Thyroid gland (tissue), 4 donors: Measurements from ENCODE around the gene PTPRZ1. TPM values are rescaled to one million over a fixed set of nuclear protein-coding genes. Genes with fewer than 3 reads are reported as not detected.

Experiments
- DNase-seq, 2 donors: peaks; one replicate each; pipeline ENCODE4 v3.0.0-alpha.2; 2019
- H3K27ac ChIP-seq, 3 donors: fragments of 200-600 bp; sonication (generic); 1 replicate in 2 of 3; 2 replicates in 1 of 3; pipeline ENCODE4 v1.5.1; 2016 to 2019; ENCODE audit warnings: mild to moderate bottlenecking in 1 of 3, moderate library complexity in 1 of 3
- H3K27me3 ChIP-seq: fragments of 200-600 bp; sonication (generic); one replicate; pipeline ENCODE4 v1.5.1; 2019
- H3K36me3 ChIP-seq, 2 donors: fragments of 200-600 bp; sonication (generic); one replicate each; pipeline ENCODE4 v1.5.1; 2016 to 2019
- H3K4me1 ChIP-seq, 2 donors: fragments of 200-600 bp; sonication (generic); one replicate each; pipeline ENCODE4 v1.5.1; 2017 to 2019
- H3K4me3 ChIP-seq, 3 donors: fragments of 200-600 bp; sonication (generic); replicated peaks in 1 of 3; 1 replicate in 2 of 3; 2 replicates in 1 of 3; pipeline ENCODE4 v1.5.1; 2016; ENCODE audit warnings: mild to moderate bottlenecking in 1 of 3
- H3K9me3 ChIP-seq: fragments of 200-600 bp; sonication (generic); one replicate; pipeline ENCODE4 v1.5.1; 2017
- POLR2A ChIP-seq, 2 donors: fragments of 450-650 bp; IDR thresholded peaks; one replicate each; pipeline ENCODE4 v1.6.1; 2017; ENCODE audit warnings: antibody characterized with exemption in 2 of 2, mild to moderate bottlenecking in 2 of 2, moderate library complexity in 1 of 2
- WGBS, 2 donors: methylation state at CpG; one replicate each; pipeline ENCODE4 v1.1.5; 2017; 5-methylcytosine and 5-hydroxymethylcytosine counted together
- intact Hi-C: fragments of 100-400 bp; cut with DNase I; formaldehyde crosslinking; loops from one replicate; pipeline ENCODE4 v1.15.1; 2023
- total RNA-seq, 4 donors: library from RNA; depleted of rRNA; stranded (reverse); fragments of >200 nt; gene quantifications; one replicate each; pipeline ENCODE4 v1.2.3, GENCODE V29; 2016
- TF ChIP-seq, protein P1 (sequence below), 6 experiments: fragments of 200-600 bp in 3 of 6; fragments of 450-650 bp in 3 of 6; sonication (generic) in 3 of 6; IDR thresholded peaks; one replicate each; pipeline ENCODE4 v1.5.1; 2016 to 2019; ENCODE audit warnings: antibody characterized with exemption in 6 of 6, mild to moderate bottlenecking in 2 of 6, inconsistent platforms in 1 of 6, moderate library complexity in 1 of 6

Gene PTPRZ1
- total RNA-seq, 4 donors from 2014 or later, result 0.10 to 0.67 (median 0.11) TPM; not detected in 1

DNA sequence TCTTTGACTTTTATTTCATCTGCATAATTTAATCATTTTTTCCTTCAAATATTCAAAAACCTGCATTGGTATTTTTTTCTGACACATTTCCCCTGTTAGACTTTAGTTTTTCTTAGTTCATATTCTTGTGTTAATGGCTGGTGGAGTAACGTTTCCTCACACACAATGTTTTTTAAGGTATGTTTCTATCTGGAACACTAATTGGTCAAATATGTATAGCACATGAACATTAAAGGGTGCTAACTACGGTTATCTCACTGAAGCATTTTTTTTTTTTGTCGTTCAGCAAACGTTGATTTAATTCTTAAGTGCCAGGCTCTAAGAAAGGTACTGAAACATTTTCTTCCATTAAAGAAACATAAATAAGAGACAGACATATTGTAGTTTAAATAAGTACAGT is 87.7 kb downstream of the PTPRZ1 start:
- no peaks in the 10 kb centered on the region for H3K36me3 ChIP-seq
- WGBS, 2 donors, result 64 to 66% methylated on average over 4 of the region's 4 CpGs
- H3K27me3 ChIP-seq, result no peaks in the 10 kb centered on the region
- H3K9me3 ChIP-seq, result no peaks in the 10 kb centered on the region
- intact Hi-C loops, result no loop called here
- DNase-seq, result no peak
- no peak overlapping the region for H3K27ac ChIP-seq
- no peaks in the 10 kb centered on the region for H3K4me1 ChIP-seq
- no peak overlapping the region for H3K4me3 ChIP-seq
- TF ChIP-seq, protein P1, sequence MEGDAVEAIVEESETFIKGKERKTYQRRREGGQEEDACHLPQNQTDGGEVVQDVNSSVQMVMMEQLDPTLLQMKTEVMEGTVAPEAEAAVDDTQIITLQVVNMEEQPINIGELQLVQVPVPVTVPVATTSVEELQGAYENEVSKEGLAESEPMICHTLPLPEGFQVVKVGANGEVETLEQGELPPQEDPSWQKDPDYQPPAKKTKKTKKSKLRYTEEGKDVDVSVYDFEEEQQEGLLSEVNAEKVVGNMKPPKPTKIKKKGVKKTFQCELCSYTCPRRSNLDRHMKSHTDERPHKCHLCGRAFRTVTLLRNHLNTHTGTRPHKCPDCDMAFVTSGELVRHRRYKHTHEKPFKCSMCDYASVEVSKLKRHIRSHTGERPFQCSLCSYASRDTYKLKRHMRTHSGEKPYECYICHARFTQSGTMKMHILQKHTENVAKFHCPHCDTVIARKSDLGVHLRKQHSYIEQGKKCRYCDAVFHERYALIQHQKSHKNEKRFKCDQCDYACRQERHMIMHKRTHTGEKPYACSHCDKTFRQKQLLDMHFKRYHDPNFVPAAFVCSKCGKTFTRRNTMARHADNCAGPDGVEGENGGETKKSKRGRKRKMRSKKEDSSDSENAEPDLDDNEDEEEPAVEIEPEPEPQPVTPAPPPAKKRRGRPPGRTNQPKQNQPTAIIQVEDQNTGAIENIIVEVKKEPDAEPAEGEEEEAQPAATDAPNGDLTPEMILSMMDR (IDR thresholded peaks at IDR 0.05), result no peak
- TF ChIP-seq POLR2A (IDR thresholded peaks at IDR 0.05), result no peak

DNA sequence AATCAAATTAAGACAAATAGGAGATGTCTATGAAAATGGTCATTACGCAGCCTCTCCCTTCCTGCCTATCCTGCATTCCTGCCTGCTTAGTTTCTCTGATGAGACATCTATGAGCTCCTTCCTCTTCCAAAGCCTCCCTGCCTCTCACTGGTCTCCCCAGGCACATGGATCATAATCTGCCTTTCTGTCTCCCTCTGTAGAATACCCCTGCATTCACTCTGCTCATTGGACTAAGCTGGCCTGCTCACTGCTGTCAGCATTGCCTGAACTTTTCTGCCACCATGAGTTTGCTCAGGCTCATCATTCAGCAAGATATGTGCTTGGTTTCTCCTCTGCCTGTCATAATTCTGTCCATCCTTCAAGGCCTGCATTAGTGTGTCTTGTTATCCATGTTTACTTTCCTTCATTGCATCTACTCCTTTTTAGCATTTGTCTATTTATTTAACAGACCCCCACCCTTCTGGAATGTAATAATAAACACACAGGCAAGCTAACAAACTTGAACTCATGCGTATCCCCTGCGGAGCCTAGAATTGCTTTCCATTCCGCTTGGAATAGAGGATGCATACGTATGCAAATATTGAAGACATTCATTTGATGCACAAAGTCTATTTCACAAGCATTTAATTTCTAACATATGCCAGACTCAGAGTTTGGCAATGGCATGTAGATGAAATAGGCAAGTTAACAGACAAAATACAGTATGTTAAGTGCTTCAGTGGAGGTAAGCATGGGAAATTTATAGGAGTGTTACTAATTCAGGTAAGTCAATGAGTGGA is 88.3 kb downstream of the PTPRZ1 start:
- no peak for DNase-seq
- Histone ChIP-seq H3K9me3 (no peaks in the 10 kb centered on the region), H3K4me3 (no peak overlapping the region), H3K27me3 (no peaks in the 10 kb centered on the region), H3K36me3 (no peaks in the 10 kb centered on the region), H3K4me1 (no peaks in the 10 kb centered on the region), H3K27ac (no peak overlapping the region)
- 76% methylated on average over 5 of the region's 5 CpGs for WGBS, 2 donors
- intact Hi-C loops, result no loop called here
- TF ChIP-seq, protein P1 (IDR thresholded peaks at IDR 0.05), result no peak
- no peak for TF ChIP-seq POLR2A (IDR thresholded peaks at IDR 0.05)

DNA sequence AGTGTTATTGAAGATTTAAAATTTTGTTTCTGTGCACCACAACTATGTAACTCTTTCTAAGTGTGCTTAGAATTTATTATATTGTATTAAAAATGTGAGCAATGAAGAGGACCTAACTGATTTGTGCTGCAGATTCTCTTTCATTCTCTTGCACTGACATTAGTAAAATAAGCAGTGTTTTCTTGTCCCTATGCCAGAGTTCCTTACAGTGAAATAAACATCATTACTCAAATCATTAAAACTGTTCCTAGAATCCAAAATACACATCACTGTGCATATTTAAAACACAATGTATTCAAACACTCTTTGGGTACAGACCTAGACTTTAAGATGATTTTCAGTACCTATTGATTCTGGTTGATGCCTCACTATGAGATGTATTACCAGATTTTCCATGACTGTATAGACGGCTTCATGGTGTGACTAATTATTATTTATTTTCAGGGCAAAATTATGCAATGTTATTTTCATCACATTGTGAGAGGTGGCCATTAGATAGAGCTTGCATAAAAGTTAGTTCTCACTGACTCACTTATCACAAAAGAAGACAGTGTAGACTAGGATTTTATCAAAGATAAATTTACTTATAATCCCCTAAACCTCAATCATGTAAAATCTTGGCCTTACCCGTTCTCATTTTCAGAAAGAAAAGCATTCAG is 93.4 kb downstream of the PTPRZ1 start:
- H3K36me3 ChIP-seq, result no peaks in the 10 kb centered on the region
- DNase-seq, result no peak
- 70 to 75% methylated on average over 2 of the region's 2 CpGs for WGBS, 2 donors
- no peak for TF ChIP-seq POLR2A (IDR thresholded peaks at IDR 0.05)
- TF ChIP-seq, protein P1 (IDR thresholded peaks at IDR 0.05), result no peak
- no peak overlapping the region for H3K27ac ChIP-seq
- intact Hi-C loops, result no loop called here
- H3K9me3 ChIP-seq, result no peaks in the 10 kb centered on the region
- H3K27me3 ChIP-seq, result no peaks in the 10 kb centered on the region
- no peak overlapping the region for H3K4me3 ChIP-seq
- H3K4me1 ChIP-seq, result no peaks in the 10 kb centered on the region

DNA sequence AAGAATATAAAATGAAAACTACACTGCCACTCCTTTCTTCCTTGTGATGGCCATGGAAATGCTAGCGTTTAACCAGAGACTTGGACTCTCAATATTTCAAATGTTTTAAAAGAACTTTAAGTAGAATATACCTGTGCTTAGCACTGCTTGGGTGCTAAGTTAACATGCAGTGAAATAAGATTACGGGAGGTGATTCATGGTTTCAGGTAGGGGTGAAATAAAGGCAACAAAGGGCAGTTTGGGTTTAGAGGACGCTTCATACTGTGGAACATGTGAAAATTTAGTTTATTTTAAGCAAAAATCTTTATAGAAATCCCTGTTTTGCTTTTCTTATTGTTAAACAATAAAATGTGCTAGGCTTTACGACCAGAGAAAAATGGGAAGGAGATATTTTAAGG is 94.0 kb downstream of the PTPRZ1 start:
- Histone ChIP-seq H3K9me3 (no peaks in the 10 kb centered on the region), H3K36me3 (no peaks in the 10 kb centered on the region), H3K27ac (no peak overlapping the region), H3K4me1 (no peaks in the 10 kb centered on the region), H3K27me3 (no peaks in the 10 kb centered on the region), H3K4me3 (no peak overlapping the region)
- intact Hi-C loops, result no loop called here
- no peak for DNase-seq
- no peak for TF ChIP-seq POLR2A (IDR thresholded peaks at IDR 0.05)
- TF ChIP-seq, protein P1 (IDR thresholded peaks at IDR 0.05), result no peak
- 77 to 84% methylated on average over 4 of the region's 4 CpGs for WGBS, 2 donors

DNA sequence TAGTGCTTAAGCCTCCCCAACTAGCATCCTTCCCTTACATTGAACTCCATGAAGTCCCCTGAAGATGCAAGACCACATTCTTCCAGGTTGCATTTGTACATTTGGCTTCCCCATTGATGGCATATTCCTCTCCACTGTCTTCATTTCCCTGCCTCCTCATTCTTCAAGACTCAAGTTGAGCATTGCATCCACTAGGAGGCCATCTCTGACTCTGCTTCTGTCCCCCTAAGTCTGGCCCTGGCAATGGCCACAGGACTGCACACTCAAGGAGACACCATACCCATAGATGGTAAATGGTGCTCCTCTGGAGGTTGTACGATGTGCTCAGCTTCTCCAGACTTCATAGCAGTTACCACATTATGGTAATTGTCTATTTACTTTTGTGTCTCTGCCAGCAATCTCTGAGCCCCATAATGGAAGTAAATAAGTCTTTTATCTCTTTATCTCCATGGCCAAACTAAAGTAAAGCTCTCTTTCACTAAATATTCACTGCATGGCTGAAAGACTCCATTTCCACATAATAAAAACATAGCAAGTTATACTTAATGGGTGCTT is 112.6 kb downstream of the PTPRZ1 start:
- no peak for DNase-seq
- H3K27me3 ChIP-seq, result no peaks in the 10 kb centered on the region
- TF ChIP-seq, protein P1 (IDR thresholded peaks at IDR 0.05), result no peak
- no peak for TF ChIP-seq POLR2A (IDR thresholded peaks at IDR 0.05)
- H3K4me1 ChIP-seq, result no peaks in the 10 kb centered on the region
- no peaks in the 10 kb centered on the region for H3K9me3 ChIP-seq
- no peak overlapping the region for H3K27ac ChIP-seq
- H3K4me3 ChIP-seq, result no peak overlapping the region
- intact Hi-C loops, result no loop called here
- no peaks in the 10 kb centered on the region for H3K36me3 ChIP-seq
- WGBS, 2 donors, result 90 to 95% methylated on average over 1 of the region's 1 CpG
